ENCODE data around the gene PIBF1. TPM values are rescaled to one million over a fixed set of nuclear protein-coding genes. Genes with fewer than 3 reads are reported as not detected.

Gene PIBF1
- total and polyA plus RNA-seq, 12 donors = 3.9 to 24.7 (median 16.5) TPM

DNA sequence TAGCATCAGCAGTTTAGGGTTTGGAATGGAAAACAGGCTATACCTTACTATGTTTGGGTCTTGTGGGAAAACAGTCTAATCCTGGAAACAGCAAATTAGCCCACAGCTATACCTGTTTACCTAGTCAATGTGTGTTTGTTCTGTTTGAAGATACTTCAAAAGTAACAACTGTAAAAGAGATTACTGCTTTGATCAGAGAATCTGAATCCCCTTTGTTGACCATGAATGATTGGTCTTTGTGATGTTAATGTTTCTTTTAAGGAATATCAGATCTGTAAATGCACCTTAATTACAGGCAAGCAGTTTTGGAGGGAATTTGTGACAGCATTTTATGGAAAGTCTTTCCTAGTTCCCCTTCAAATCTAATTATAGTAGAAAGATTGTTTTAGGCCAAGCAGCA is 256.1 kb downstream of the PIBF1 start:
- Histone ChIP-seq H3K4me3 (no peak overlapping the region), H3K27me3 (no peaks in the 10 kb centered on the region), H3K36me3 (replicated peaks in 1 of 2) (no peaks in the 10 kb centered on the region), H3K9me3 (replicated peaks in 1 of 3) (no peaks in the 10 kb centered on the region), H3K27ac (no peak overlapping the region), H3K4me1 (replicated peaks in 1 of 2) (no peaks in the 10 kb centered on the region)
- intact Hi-C loops (cut with DNase I) = no loop called here
- TF ChIP-seq CTCF (IDR thresholded peaks at IDR 0.05) (no peak), POLR2A (IDR thresholded peaks at IDR 0.05) (no peak)
- no peak for DNase-seq

GRCh38 chr13:73039201-73040108 is 257.5 kb downstream of the PIBF1 start:
- no peaks in the 10 kb centered on the region for H3K27me3 ChIP-seq
- no peaks in the 10 kb centered on the region for H3K4me1 ChIP-seq (replicated peaks in 1 of 2)
- no peak for TF ChIP-seq CTCF (IDR thresholded peaks at IDR 0.05)
- no peak for TF ChIP-seq POLR2A (IDR thresholded peaks at IDR 0.05)
- WGBS, 4 donors = 75 to 87% (median 84%) methylated on average over 2 of the region's 2 CpGs
- no peaks in the 10 kb centered on the region for H3K36me3 ChIP-seq (replicated peaks in 1 of 2)
- no peak for DNase-seq
- H3K27ac ChIP-seq = no peak overlapping the region
- intact Hi-C loops (cut with DNase I) = no loop called here
- no peaks in the 10 kb centered on the region for H3K9me3 ChIP-seq (replicated peaks in 1 of 3)
- no peak overlapping the region for H3K4me3 ChIP-seq

GRCh38 chr13:73040484-73040883 is 258.6 kb downstream of the PIBF1 start:
- TF ChIP-seq POLR2A (IDR thresholded peaks at IDR 0.05) = no peak
- no peak for TF ChIP-seq CTCF (IDR thresholded peaks at IDR 0.05)
- Histone ChIP-seq H3K4me3 (no peak overlapping the region), H3K9me3 (replicated peaks in 1 of 3) (no peaks in the 10 kb centered on the region), H3K36me3 (replicated peaks in 1 of 2) (no peaks in the 10 kb centered on the region), H3K4me1 (replicated peaks in 1 of 2) (no peaks in the 10 kb centered on the region), H3K27ac (no peak overlapping the region), H3K27me3 (no peaks in the 10 kb centered on the region)
- WGBS, 4 donors = 82 to 93% (median 87%) methylated on average over 3 of the region's 3 CpGs
- no peak for DNase-seq
- intact Hi-C loops (cut with DNase I) = no loop called here

- no peaks in the 10 kb centered on the region for H3K36me3 ChIP-seq (replicated peaks in 1 of 2)
- H3K4me1 ChIP-seq (replicated peaks in 1 of 2) = no peaks in the 10 kb centered on the region
- H3K9me3 ChIP-seq (replicated peaks in 1 of 3) = no peaks in the 10 kb centered on the region
- no peak overlapping the region for H3K4me3 ChIP-seq
- H3K27me3 ChIP-seq = no peaks in the 10 kb centered on the region
- H3K27ac ChIP-seq = no peak overlapping the region
- intact Hi-C loops (cut with DNase I) = no loop called here
- TF ChIP-seq CTCF (IDR thresholded peaks at IDR 0.05) = no peak
- TF ChIP-seq POLR2A (IDR thresholded peaks at IDR 0.05) = no peak
- no peak for DNase-seq
- 78 to 91% (median 83%) methylated on average over 7 of the region's 7 CpGs for WGBS, 4 donors
Measured at GRCh38 chr13:73040968-73041596, 259.1 kb downstream of the PIBF1 start.

Data from adrenal gland (tissue), 12 donors.